ENCODE measurements around the gene C16orf92.
"Not testable (repeated sequence)": the region's sequence is repeated elsewhere in the genome, so short reads cannot be mapped to it uniquely, and the experiment has no call there.

C16orf92 gene

DNA sequence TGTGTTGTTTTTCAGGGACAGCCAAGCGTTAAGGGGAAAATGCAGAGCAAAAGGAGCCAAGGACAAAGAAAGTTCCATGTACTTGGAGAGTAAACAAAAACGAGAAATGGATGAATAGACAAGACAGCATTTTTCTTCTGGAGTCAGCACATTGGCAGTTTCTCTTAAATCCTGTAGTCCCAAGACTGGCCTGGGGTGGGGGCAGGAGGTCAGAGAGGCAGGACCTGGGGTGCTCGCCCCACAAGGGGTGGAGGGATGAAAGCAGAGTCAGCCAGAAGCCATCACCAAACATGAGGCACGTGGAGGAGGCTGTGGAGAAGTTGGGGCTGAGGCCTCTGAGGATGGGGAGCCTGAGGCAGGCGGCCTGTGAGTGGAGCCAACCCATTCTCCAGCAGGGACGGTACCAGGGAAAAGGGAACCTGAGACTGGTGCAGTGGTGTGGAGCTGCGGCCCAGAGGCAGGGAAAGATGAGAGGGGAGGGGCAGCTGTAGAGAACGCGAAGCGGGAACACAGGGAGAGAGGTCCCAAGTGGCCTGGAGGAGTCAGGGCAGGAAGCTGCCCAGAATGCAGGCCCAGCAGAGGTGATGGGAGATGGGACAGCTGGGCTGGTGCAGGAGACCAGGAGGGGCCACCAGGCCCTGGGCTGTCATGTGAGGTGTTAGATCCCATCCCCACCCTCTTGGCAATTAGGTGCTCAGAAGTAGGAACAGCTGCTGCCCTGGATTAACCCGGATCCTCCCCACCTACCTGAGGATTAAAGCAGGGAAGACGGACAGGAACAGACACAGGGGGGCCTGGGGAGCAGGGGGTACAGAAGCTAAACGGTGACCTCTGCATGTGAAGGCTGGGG lies 4.8 kb downstream of the C16orf92 start:
- no peak for DNase-seq

DNA sequence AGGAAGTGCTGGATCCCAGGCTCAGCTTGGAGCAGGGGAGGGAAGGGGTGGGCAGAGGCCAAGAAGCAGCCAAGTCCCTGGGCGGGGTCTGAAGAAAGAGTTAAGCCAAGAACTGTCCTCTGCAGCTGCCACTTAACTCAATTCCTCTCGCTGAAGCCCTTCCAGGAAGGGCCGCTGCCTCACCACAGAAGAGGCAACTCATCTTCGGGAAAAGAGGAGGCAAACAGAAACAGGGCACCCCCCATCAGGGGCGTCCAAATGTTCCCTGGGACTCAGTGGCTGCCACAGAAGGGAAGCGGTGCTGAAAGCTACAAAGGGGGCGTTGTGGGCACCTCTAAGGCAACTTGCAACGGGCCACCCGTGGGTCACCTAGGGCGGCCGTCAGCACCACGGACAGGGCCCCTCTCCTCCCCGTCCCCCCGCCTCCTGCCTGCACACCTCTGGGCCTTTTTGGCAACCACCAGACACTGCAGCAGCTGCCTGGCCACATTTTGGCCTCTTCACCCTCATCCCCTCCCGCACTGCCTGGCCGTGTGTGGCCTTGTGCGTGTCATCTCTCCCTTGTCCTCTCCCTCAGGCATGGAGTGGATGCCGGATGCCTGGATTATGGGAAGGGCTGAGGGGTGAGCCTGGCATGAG lies 5.6 kb downstream of the C16orf92 start:
- no peak for DNase-seq

DNA sequence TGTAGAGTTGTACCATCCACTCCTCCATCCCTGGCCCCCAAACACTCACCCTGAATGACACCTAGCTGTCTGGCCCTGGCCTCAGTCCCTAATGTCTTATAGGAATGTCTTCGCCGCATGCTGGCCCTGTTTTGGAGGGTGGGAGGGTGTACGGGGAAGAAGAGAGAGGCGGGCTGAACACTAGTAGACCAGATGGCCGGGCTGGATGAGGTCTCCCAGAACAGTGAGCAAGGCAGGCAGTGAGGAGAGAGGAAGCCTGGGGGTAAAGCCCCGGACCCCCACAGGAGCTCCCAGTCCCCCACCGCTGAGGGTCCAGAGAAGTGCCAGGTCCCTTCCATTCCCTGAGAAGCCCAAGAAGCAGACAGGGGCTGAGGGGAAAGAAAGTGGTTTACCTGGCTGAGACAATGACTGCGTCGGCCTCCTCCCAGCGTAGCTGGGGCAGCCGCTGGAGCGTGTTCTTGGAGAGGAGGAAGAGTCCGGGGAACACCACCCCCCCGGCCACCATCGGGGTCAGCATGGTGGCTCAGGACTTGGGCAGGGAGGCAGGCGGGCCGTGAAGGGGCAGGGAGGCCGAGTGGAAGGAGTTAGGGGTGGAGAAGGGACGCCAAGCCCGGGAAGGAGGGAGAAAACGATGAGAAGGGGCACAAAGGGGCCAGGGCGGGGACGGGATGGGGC lies 7.2 kb downstream of the C16orf92 start:
- DNase-seq: no peak

DNA sequence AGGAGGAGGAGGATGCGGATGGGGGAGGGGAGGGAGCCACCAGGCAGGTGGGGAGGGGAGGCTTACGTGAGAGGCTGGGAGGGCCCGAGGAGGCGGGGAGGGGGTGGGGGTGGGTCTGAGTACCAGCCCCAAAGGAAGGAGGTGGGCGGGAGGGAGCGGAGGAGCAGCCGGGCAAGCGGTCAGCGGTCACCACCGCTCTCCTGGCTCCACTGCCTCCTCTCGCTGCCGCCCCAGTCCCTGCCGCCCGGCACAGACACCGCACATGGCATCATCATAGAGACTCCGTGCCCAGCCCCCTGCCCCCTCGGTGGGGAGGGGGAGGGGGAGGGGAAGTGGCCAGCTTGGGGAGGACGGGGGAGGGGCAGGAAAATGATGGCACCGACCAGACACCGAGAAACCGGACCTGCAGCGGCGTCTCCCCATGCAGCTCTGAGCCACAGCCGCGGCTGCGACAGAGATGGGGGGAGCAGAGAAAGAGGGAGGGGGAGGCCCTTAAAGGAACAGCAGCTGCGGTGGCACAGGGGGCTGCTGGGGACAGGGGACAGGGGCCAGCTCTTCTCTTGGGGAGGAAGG lies 7.9 kb downstream of the C16orf92 start, which contains the start of gene TLCD3B:
TLCD3B (minus strand) TSS at position 431 of the 573 bp plus-strand sequence. CDS start 744 bp downstream, outside the sequence.
- DNase-seq: no peak

DNA sequence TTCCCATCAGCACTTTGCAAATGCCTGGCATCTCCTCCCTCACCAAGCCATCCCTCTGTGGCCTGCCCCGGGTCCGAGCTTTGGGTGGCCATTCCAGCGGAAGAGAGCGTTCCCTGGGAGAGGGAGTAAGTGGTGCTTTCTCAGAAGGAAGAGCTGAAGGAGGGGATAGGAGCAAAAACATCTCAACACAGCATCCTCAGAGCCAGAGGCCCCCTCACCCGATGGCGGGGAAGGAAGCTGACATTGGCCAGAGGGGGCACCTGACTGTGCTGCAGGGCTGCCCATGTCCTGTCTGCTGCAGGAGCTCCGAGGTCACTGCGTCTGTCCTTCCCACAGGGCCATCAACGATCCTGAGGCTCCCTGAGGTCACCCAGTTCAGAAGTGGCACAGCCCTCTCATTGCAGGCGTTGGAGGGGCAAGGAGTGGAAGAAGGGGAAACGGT lies 8.5 kb downstream of the C16orf92 start:
- DNase-seq: no peak

GRCh38 chr16:30032083-30032819 lies 9.3 kb downstream of the C16orf92 start:
- peak; percentile 81 for DNase-seq

DNA sequence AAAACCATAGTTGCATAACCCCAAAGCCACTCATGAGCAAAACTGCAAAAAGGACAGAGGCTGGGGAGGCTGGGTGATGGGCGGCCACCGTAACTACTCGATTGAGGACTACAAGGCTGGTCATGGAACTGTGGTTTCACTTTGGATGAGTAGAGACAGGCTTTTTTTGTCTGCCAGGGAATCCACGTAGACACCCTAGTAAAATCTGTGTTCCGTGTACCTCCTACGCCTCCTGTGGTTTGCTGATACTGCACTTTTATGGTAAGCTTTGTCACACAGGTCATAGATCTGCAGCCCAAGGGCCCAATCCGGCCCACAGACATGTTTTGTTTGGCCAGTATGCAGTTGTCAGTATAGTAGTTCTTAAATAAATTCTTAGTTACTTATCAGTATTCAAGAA lies 10.3 kb downstream of the C16orf92 start:
- no peak for DNase-seq

GRCh38 chr16:30040221-30040620 lies 17.2 kb downstream of the C16orf92 start:
- DNase-seq: no peak

DNA sequence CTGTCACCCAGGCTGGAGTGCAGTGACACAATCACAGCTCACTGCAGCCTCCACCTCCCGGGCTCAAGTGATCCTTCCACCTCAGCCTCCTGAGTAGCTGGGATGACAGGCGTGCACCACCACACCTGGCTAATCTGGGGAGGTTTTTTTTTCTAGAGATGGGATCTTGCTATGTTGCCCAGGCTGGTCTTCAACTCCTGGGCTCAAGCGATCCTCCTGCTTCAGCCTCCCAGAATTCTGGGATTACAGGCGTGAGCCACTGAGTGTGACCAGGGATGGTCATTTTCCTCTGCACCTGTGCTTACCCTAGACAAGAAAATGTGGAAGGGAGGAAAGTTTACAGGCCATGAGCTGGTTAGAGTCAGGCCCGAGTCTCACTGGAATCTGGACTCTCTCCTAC lies 17.7 kb downstream of the C16orf92 start:
- not testable (repeated sequence) for DNase-seq

GRCh38 chr16:30041841-30042240 lies 18.8 kb downstream of the C16orf92 start:
- DNase-seq: no peak

- DNase-seq: no peak
Observed at GRCh38 chr16:30046178-30046577, 23.2 kb downstream of the C16orf92 start.

- DNase-seq: no peak
Observed at GRCh38 chr16:30046588-30046987, 23.6 kb downstream of the C16orf92 start.

GRCh38 chr16:30049871-30050270 lies 26.9 kb downstream of the C16orf92 start:
- DNase-seq: no peak

DNA sequence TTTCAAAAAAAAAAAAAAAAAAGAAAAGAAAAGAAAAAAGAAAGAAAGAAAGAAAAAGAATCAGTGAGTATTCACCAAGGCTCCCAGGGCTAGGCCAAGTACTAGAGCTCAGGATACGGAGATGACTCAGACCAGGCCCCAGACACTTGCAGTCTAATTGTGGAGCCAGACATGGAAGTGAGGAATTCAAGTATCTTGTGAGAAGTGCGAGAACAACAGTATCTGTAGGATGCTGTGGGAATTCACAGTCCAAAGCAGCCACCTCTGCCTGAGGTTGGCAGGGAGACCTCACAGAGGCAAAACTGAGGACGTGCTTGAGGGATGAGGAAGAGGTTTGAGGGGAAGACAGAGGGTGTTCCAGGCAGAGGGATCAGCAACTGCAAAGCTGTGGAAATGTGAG lies 28.5 kb downstream of the C16orf92 start:
- DNase-seq: no peak

DNA sequence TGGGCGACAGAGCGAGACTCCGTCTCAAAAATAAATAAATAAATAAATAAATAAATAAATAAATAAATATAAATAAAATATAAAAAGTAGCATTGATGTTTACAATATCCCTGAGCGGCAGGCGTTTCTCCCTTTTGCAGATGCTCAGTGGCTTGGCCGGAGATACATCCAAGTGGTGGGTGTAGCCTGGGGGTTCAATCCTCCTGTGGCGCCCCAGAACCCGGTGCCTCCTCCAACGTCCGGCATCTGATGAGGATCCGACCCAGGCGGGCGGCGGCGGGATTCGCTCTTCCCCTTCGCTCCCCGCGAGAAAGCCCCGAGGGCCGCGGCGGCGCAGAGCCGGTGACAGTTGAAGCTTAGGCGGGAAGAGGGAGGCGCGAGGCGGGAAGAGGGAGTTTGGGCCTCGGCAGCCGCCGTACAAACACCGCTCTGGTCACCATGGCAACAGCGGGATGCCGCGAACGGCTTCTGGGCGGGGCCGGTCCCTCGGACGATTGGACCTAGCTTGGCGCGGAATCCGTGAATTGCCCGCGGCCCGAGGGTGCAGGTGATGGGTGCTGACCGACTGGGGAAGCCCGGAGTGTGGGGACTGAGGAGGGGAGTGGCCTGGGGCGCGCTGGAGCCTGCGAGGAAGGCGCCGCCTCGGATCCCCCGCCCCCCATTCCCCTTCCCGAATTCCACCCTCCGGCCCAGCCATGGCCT lies 29.8 kb downstream of the C16orf92 start:
- peak; percentile 99 for DNase-seq

DNA sequence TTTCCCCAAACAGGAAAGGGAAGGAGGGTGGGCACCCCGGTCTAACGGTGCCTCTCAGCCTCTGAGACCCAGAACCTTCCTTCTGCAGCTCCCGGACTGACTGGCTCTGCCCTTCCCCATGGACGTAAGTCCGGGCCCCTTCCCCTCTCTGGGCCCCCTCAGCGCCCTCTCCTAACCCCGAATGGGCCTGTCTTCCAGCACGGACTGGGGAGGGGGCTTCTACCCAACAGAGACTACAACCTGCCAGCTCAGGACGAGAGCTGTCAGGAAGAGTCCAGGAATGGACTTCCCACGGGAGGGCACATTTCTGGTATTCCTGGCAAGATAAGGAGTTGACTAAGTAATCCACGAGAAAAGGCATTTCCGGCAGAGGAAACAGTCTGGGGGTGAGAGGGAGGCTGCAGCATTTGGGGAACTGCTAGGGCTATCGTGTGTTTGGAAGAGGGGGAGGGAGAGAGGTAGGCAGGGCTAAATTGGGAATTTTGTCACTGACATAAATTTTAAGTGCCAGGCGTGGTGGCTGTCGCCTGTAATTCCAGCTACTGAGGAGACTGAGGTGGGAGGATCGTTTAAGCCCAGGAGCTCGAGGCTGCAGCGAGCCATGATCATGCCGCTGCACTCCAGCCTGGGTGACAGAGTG lies 30.5 kb downstream of the C16orf92 start:
- peak; percentile 64 for DNase-seq

- DNase-seq: no peak
Observed at GRCh38 chr16:30054451-30054850, 31.5 kb downstream of the C16orf92 start.

GRCh38 chr16:30054959-30055553 lies 32.1 kb downstream of the C16orf92 start:
- DNase-seq: peak; percentile 80

- no peak for DNase-seq
Observed at GRCh38 chr16:30060346-30060745, 37.3 kb downstream of the C16orf92 start.

DNA sequence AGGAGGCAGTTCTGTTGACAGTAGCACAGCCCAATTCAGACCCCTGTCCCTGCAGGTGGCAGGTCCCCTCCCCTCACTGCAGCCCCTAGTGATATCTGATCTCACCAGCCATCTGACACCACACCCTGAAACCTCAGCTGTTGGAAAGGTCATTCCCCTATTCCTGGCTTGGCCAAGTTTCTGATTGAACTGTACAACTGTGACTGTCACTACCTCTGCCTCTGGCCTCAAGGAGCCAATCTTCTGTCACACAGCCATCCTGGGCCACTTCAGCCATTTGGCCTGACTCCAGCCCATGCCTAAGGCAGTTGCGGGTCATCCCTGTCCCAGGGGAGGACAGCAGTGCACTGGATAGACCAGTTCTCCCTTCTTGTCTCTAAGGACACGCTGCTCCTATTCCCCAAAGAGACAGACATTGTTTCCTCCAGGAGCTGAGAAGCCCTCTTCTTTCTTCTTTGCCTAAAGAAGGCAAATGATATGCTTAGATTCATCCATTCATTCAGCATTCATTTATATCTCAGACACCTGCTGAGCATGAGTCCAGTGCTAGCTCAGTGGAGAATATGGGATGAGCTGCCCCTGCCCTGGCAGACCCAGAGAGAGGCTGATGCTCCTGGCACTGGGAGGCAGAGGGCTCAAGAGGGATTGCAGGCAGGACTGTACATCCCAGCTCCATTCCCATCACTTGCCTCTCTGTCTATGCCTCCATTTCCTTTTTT lies 38.0 kb downstream of the C16orf92 start:
- DNase-seq: no peak
